ENCODE data around the gene SC5D. TPM values are rescaled to one million over a fixed set of nuclear protein-coding genes. Genes with fewer than 3 reads are reported as not detected.

The SC5D gene
- total RNA-seq, 4 donors from 2014 or later: 43.6 to 75.8 (median 56.8) TPM

DNA sequence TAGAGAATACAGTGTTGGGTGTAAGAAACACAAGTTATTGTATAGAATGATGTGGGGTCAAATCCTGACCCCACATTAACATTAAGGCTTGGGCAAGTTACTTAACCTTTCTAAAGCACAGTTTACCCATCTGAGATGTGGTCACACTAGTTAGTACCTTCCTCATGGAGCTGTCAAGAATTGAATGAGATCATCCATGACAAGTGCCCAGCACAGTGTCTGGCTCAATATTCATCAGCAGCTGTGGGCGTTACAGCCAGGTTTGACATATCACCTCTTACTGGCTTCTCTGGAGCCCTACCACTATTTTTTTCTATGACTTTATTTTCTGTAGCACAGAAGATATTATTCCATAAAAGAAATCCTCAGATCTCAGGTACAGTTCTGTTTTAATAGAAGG, 57.2 kb downstream of the SC5D start:
- TF ChIP-seq POLR2A (IDR thresholded peaks at IDR 0.05): no peak
- TF ChIP-seq, protein P1, sequence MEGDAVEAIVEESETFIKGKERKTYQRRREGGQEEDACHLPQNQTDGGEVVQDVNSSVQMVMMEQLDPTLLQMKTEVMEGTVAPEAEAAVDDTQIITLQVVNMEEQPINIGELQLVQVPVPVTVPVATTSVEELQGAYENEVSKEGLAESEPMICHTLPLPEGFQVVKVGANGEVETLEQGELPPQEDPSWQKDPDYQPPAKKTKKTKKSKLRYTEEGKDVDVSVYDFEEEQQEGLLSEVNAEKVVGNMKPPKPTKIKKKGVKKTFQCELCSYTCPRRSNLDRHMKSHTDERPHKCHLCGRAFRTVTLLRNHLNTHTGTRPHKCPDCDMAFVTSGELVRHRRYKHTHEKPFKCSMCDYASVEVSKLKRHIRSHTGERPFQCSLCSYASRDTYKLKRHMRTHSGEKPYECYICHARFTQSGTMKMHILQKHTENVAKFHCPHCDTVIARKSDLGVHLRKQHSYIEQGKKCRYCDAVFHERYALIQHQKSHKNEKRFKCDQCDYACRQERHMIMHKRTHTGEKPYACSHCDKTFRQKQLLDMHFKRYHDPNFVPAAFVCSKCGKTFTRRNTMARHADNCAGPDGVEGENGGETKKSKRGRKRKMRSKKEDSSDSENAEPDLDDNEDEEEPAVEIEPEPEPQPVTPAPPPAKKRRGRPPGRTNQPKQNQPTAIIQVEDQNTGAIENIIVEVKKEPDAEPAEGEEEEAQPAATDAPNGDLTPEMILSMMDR (IDR thresholded peaks at IDR 0.05): no peak
- peaks cover 0 to 16% (median 0%) of the 10 kb centered on the region in 3 donors for H3K4me1 ChIP-seq
- no peak overlapping the region for H3K27ac ChIP-seq
- H3K36me3 ChIP-seq: no peaks in the 10 kb centered on the region
- DNase-seq: no peak
- H3K4me3 ChIP-seq: no peak overlapping the region
- 50 to 85% methylated on average over 1 of the region's 1 CpG for WGBS, 2 donors
- intact Hi-C loops (cut with DNase I): no loop called here
- no peaks in the 10 kb centered on the region for H3K9me3 ChIP-seq
- H3K27me3 ChIP-seq: peaks cover 0 to 12% (median 0%) of the 10 kb centered on the region in 4 donors

DNA sequence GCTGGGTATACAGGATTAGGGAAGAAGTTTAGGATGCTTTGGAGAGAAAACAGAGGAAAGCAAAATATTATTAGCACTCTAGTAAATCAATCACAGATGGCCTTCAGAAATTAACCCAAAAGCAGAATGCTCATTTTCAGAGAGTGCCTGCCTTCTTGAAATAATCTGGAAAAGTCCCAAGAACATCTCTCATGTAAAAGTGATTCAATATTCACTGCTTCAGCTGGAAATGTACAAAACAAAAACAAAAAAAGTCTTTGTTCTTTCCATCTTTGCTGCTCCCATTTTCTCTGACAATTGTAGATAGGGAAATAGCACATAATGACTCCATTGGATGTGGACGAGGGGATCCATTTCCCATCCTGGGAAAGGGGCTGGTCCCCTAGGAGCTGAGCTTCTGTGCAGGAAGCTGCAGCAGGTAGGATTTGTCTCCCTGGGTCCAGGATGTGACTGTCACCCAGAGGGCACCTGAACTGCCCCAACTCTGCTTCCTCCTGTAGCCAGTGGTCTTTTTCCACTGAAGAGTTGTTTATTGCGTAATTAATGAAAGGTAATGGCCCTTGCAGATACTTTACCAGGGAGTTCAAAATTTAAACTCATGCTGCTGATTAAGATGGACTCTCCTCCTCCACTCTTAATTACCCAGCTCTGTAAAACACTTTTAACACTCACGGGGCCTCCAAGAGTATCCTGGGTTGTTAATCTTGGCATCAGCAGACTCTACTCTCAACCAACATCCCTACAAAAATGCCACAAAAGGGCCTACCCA, 57.9 kb downstream of the SC5D start:
- no peaks in the 10 kb centered on the region for H3K9me3 ChIP-seq
- 69 to 76% methylated on average over 3 of the region's 3 CpGs for WGBS, 2 donors
- no peak overlapping the region for H3K4me3 ChIP-seq
- peaks cover 0 to 16% (median 0%) of the 10 kb centered on the region in 3 donors for H3K4me1 ChIP-seq
- H3K27ac ChIP-seq: no peak overlapping the region
- intact Hi-C loops (cut with DNase I): no loop called here
- H3K36me3 ChIP-seq: no peaks in the 10 kb centered on the region
- DNase-seq: no peak
- TF ChIP-seq, protein P1 (IDR thresholded peaks at IDR 0.05): no peak
- TF ChIP-seq POLR2A (IDR thresholded peaks at IDR 0.05): no peak
- H3K27me3 ChIP-seq: peaks cover 0 to 12% (median 0%) of the 10 kb centered on the region in 4 donors

DNA sequence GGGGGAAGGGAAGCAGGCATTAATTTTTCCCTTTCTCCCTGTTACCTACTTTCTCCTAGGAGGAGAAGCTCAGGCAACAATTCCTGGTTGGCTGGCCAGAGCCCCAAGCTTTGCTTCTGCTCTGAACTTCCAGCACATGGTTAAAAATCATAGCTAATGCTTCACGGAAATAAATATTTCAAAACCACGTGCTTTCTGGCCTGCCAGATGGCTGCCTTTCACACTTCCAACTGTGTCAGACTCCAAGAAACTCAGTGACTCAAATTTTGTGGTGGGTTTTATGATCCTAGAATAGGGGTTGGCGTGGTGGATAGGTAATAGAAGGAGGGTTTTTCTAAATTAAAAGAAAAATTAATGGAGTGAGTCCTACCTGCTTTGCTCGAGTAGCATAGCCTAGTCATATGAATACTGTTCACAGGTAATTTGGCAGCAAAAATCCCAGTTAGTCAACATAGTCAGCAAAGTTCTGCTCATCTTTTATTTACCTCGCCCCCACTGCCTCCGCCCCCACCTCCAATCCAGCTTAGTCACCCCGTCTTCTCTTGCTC, 58.6 kb downstream of the SC5D start:
- WGBS, 2 donors: 56 to 70% methylated on average over 7 of the region's 7 CpGs
- intact Hi-C loops (cut with DNase I): no loop called here
- H3K4me1 ChIP-seq: peaks cover 0 to 16% (median 0%) of the 10 kb centered on the region in 3 donors
- H3K27ac ChIP-seq: no peak overlapping the region
- no peaks in the 10 kb centered on the region for H3K36me3 ChIP-seq
- no peaks in the 10 kb centered on the region for H3K9me3 ChIP-seq
- H3K4me3 ChIP-seq: no peak overlapping the region
- H3K27me3 ChIP-seq: peaks cover 0 to 12% (median 0%) of the 10 kb centered on the region in 4 donors
- no peak for DNase-seq
- TF ChIP-seq, protein P1 (IDR thresholded peaks at IDR 0.05): no peak
- no peak for TF ChIP-seq POLR2A (IDR thresholded peaks at IDR 0.05)

DNA sequence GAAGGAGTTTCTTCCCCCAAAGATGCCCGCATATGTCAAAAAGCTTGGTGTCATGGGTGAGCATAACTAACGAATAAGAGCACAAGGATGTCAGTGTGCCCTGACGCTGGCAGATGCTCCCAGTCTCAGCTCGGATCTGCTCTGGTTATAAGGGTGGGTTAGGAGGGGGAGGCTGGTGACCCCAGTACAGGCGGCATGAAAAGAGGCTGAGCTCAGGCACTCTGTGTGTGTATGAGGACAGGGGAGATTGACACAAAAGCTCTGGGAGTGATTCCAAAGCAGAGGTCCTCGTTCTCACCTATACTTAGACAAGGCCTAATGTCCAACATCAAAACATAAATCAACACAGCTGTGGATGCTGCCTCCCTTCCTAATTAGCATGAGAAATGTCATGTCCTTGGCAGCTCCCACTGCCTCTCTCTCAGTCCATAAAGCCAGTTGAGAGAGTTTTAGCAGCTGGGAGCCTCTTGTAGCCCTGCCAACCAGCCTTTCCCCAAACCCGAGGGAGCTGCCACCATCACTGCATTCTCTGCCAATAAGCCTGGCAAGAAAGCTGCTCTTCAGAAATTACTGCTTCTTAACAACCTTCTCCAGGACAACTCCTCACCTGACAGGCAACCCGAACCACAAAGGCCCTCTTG, 59.8 kb downstream of the SC5D start:
- whole genome bisulfite sequencing, 2 donors: 56 to 76% methylated on average over 5 to 8 of the region's 8 CpGs
- Histone ChIP-seq H3K4me3 (no peak overlapping the region), H3K4me1 (peaks cover 0 to 17% (median 0%) of the 10 kb centered on the region in 3 donors), H3K9me3 (no peaks in the 10 kb centered on the region), H3K27me3 (peaks cover 0 to 9% (median 0%) of the 10 kb centered on the region in 4 donors), H3K36me3 (no peaks in the 10 kb centered on the region), H3K27ac (no peak overlapping the region)
- DNase-seq: no peak
- intact Hi-C loops (cut with DNase I): no loop called here
- no peak for TF ChIP-seq POLR2A (IDR thresholded peaks at IDR 0.05)
- TF ChIP-seq, protein P1 (IDR thresholded peaks at IDR 0.05): no peak

DNA sequence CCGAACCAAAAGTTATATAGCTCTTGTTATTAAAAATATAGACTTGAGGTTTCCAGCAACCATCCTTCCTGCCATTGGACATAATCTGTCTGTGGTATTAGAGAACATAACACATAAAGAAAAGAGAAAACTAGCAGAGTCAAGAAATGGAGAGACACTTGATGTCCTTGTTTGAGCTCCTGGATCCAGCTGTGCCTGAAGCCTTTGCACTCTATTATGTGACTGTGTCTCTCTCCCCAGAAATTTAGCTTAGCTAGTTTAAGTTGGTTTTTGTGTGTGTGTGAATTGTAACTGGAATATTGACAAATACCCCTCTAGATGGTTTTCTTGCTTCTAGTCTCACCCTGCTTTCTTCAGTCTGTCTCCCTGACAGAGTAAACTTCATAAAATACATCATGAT, 61.6 kb downstream of the SC5D start:
- DNase-seq: no peak
- no peak overlapping the region for H3K27ac ChIP-seq
- peaks cover 0 to 28% (median 3%) of the 10 kb centered on the region in 3 donors for H3K4me1 ChIP-seq
- H3K36me3 ChIP-seq: no peaks in the 10 kb centered on the region
- TF ChIP-seq, protein P1 (IDR thresholded peaks at IDR 0.05): no peak
- TF ChIP-seq POLR2A (IDR thresholded peaks at IDR 0.05): no peak
- no peak overlapping the region for H3K4me3 ChIP-seq
- intact Hi-C loops (cut with DNase I): no loop called here
- H3K9me3 ChIP-seq: no peaks in the 10 kb centered on the region
- H3K27me3 ChIP-seq: no peaks in the 10 kb centered on the region
- WGBS, 2 donors: 94 to 100% methylated on average over 1 of the region's 1 CpG

Data from esophagus squamous epithelium (tissue), 5 donors.